A549 (cell line): Measurements from ENCODE around the gene CHPF. TPM values are rescaled to one million over a fixed set of nuclear protein-coding genes. Genes with fewer than 3 reads are reported as not detected.

Experiments
- ATAC-seq, 2 experiments: fragments of 200-7000 bp in 1 of 2; fragments of >200 bp in 1 of 2; cut with Nextera tagmentation in 1 of 2; cut with Tn5 transposase in 1 of 2; 3 replicates each; pipeline versions ENCODE4 v1.8.0 to v1.9.1; 2018 to 2020; ENCODE audit warnings: mild to moderate bottlenecking in 1 of 2, moderate library complexity in 1 of 2
- CTCF ChIA-PET: fragments of 300-600 bp; sonication (Branson Sonifier 250); formaldehyde crosslinking; extraction: SDS; loops from one replicate; lab custom pipeline; 2021; ENCODE audit warnings: antibody characterized with exemption, inconsistent platforms; lab: Yijun Ruan, JAX
- POLR2A ChIA-PET: fragments of 350-600 bp; formaldehyde crosslinking; extraction: SDS; loops from one replicate; lab custom pipeline; 2021; ENCODE audit warnings: antibody characterized with exemption, inconsistent platforms; lab: Yijun Ruan, JAX
- DNase-seq, 2 experiments: peaks; one replicate each; pipeline versions ENCODE4 v3.0.0 to v3.0.0-alpha.2; 2011 to 2016; ENCODE audit warnings: low read depth in 1 of 2, low spot score in 1 of 2
- FAIRE-seq: peaks from 2 replicates; lab custom pipeline; 2011; peaks lifted over from hg19 to GRCh38; lab: Jason Lieb, UNC
- H3K27ac ChIP-seq, 2 experiments: fragments of >200 bp; sonication (Bioruptor Twin); formaldehyde crosslinking; 3 replicates each; pipeline ENCODE4 v1.5.1; 2016 to 2017
- H3K4me1 ChIP-seq: fragments of >200 bp; sonication (Bioruptor Twin); formaldehyde crosslinking; 3 replicates; pipeline ENCODE4 v1.6.1; 2016
- H3K4me2 ChIP-seq: fragments of >200 bp; sonication (Bioruptor Twin); formaldehyde crosslinking; 3 replicates; pipeline ENCODE4 v1.6.1; 2016
- H3K4me3 ChIP-seq: fragments of >200 bp; sonication (Bioruptor Twin); formaldehyde crosslinking; 3 replicates; pipeline ENCODE4 v1.5.1; 2016
- H3K9me3 ChIP-seq: fragments of >200 bp; sonication (Bioruptor Twin); formaldehyde crosslinking; 3 replicates; pipeline ENCODE4 v1.6.1; 2016
- ATOH8 ChIP-seq: fragments of 250-450 bp; sonication (Bioruptor Pico); IDR thresholded peaks from 2 replicates; pipeline ENCODE4 v1.5.0; 2020; ENCODE audit warnings: low read depth, mild to moderate bottlenecking, moderate library complexity
- BHLHE40 ChIP-seq: IDR thresholded peaks from 2 replicates; pipeline ENCODE4 v1.6.1; 2012; ENCODE audit warnings: low read depth, low read length, inconsistent platforms
- CBX2 ChIP-seq: fragments of 200-600 bp; sonication (generic); IDR thresholded peaks from 2 replicates; pipeline ENCODE4 v1.6.1; 2016; ENCODE audit warnings: low read depth, mild to moderate bottlenecking, borderline replicate concordance
- CEBPB ChIP-seq, 2 experiments: fragments of >200 bp in 1 of 2; sonication (Bioruptor Twin) in 1 of 2; formaldehyde crosslinking in 1 of 2; IDR thresholded peaks; 2 replicates each; pipeline ENCODE4 v1.6.1; 2012 to 2016
- CHD2 ChIP-seq: fragments of 150-350 bp; IDR thresholded peaks from 2 replicates; pipeline ENCODE4 v1.6.1; 2014; ENCODE audit warnings: low read length; ENCODE audit not compliant: partially characterized antibody
- CHD4 ChIP-seq: fragments of 200-600 bp; sonication (generic); IDR thresholded peaks from 2 replicates; pipeline ENCODE4 v1.6.1; 2016; ENCODE audit warnings: antibody characterized with exemption, mild to moderate bottlenecking, borderline replicate concordance
- EHF ChIP-seq: fragments of 250-450 bp; sonication (Bioruptor Pico); IDR thresholded peaks from 2 replicates; pipeline ENCODE4 v1.5.0; 2020; ENCODE audit warnings: mild to moderate bottlenecking
- EHMT2 ChIP-seq: fragments of 200-600 bp; sonication (generic); IDR thresholded peaks from 2 replicates; pipeline ENCODE4 v1.6.1; 2016; ENCODE audit warnings: antibody characterized with exemption, low read depth, mild to moderate bottlenecking, moderate library complexity
- ESRRA ChIP-seq: fragments of 150-350 bp; IDR thresholded peaks from 2 replicates; pipeline ENCODE4 v1.6.1; 2014; ENCODE audit warnings: mild to moderate bottlenecking, low read length, borderline replicate concordance
- FOSL2 ChIP-seq, 2 experiments: fragments of 450-650 bp in 1 of 2; fragments of >200 bp in 1 of 2; sonication (Bioruptor Twin) in 1 of 2; formaldehyde crosslinking; IDR thresholded peaks; 2 replicates each; pipeline versions ENCODE4 v1.5.0 to v1.6.1; 2016 to 2020; ENCODE audit warnings: mild to moderate bottlenecking in 1 of 2, moderate library complexity in 1 of 2
- FOXS1 ChIP-seq: fragments of 250-450 bp; sonication (Bioruptor Pico); IDR thresholded peaks from 2 replicates; pipeline ENCODE4 v1.5.0; 2020; ENCODE audit warnings: mild to moderate bottlenecking, moderate library complexity
- HDAC2 ChIP-seq: fragments of 200-600 bp; sonication (generic); IDR thresholded peaks from 2 replicates; pipeline ENCODE4 v1.6.1; 2016
- HEYL ChIP-seq: fragments of 250-450 bp; sonication (Bioruptor Pico); IDR thresholded peaks from 2 replicates; pipeline ENCODE4 v1.8.0; 2021; ENCODE audit warnings: mild to moderate bottlenecking, moderate library complexity
- HOXA7 ChIP-seq: fragments of 250-450 bp; sonication (Bioruptor Pico); IDR thresholded peaks from 2 replicates; pipeline ENCODE4 v1.5.0; 2020; ENCODE audit warnings: mild to moderate bottlenecking, moderate library complexity
- HOXB13 ChIP-seq: fragments of 250-450 bp; sonication (Bioruptor Pico); IDR thresholded peaks from 2 replicates; pipeline ENCODE4 v1.5.0; 2020; ENCODE audit warnings: low read depth, mild to moderate bottlenecking, moderate library complexity
- HOXB5 ChIP-seq: fragments of 250-450 bp; sonication (Bioruptor Pico); IDR thresholded peaks from 2 replicates; pipeline ENCODE4 v1.5.0; 2020; ENCODE audit warnings: mild to moderate bottlenecking, moderate library complexity
- JUN ChIP-seq, 2 experiments: fragments of >200 bp; sonication (Bioruptor Twin); formaldehyde crosslinking; IDR thresholded peaks; 2 replicates in 1 of 2; 3 replicates in 1 of 2; pipeline ENCODE4 v1.6.1; 2016 to 2017
- MAZ ChIP-seq: fragments of 150-350 bp; IDR thresholded peaks from 2 replicates; pipeline ENCODE4 v1.6.1; 2014; ENCODE audit warnings: antibody characterized with exemption, low read depth, low read length, borderline replicate concordance
- POLR2A ChIP-seq: IDR thresholded peaks from 2 replicates; pipeline ENCODE4 v1.6.1; 2012; ENCODE audit warnings: mild to moderate bottlenecking, low read length
- RAD21 ChIP-seq, 2 experiments: fragments of >200 bp in 1 of 2; sonication (Bioruptor Twin) in 1 of 2; formaldehyde crosslinking in 1 of 2; IDR thresholded peaks in 1 of 2; conservative IDR thresholded peaks in 1 of 2; 2 replicates in 1 of 2; 3 replicates in 1 of 2; pipeline ENCODE4 v1.6.1; 2012 to 2018; ENCODE audit warnings: inconsistent platforms in 1 of 2
- RNF2 ChIP-seq: fragments of 200-600 bp; sonication (generic); IDR thresholded peaks from 2 replicates; pipeline ENCODE4 v1.6.1; 2016; ENCODE audit warnings: low read depth, mild to moderate bottlenecking, antibody characterized with exemption, moderate library complexity, borderline replicate concordance
- SMC3 ChIP-seq: fragments of >200 bp; sonication (Bioruptor Twin); formaldehyde crosslinking; IDR thresholded peaks from 3 replicates; pipeline ENCODE4 v1.6.1; 2018; ENCODE audit warnings: inconsistent platforms
- SREBF2 ChIP-seq: fragments of 450-650 bp; IDR thresholded peaks from 2 replicates; pipeline ENCODE4 v1.6.1; 2014; ENCODE audit warnings: mild to moderate bottlenecking, moderate library complexity
- ZC3H11A ChIP-seq: fragments of 450-650 bp; IDR thresholded peaks from 2 replicates; pipeline ENCODE4 v1.6.1; 2014; ENCODE audit warnings: antibody characterized with exemption, mild to moderate bottlenecking
- ZNF302 ChIP-seq: fragments of 250-450 bp; sonication (Bioruptor Pico); IDR thresholded peaks from 2 replicates; pipeline ENCODE4 v1.9.0; 2021; ENCODE audit warnings: inconsistent platforms, mild to moderate bottlenecking, moderate library complexity
- WGBS: methylation state at CpG from one replicate; pipeline ENCODE4 v1.1.6; 2017; ENCODE audit errors: missing lambda C conversion rate; 5-methylcytosine and 5-hydroxymethylcytosine counted together
- polyA plus RNA-seq, 4 experiments: library from polyadenylated mRNA; depleted of rRNA in 3 of 4; stranded (reverse); fragments of >200 nt; fragmentation: RNase III in 1 of 4; extraction: RNeasy Plus Mini Kit Qiagen cat#74134 plus additional on column Dnase treatment in 1 of 4; gene quantifications; 2 replicates in 3 of 4; 3 replicates in 1 of 4; pipeline ENCODE4 v1.2.3, GENCODE V29; 2011 to 2017
- TF ChIP-seq, protein P1 (sequence below): fragments of 450-650 bp; IDR thresholded peaks from 2 replicates; pipeline ENCODE4 v1.6.1; 2014; ENCODE audit warnings: antibody characterized with exemption
- TF ChIP-seq, protein P2 (sequence below): IDR thresholded peaks from 2 replicates; pipeline ENCODE4 v1.6.1; 2012
- TF ChIP-seq, protein P3 (sequence below): fragments of 150-350 bp; IDR thresholded peaks from 2 replicates; pipeline ENCODE4 v1.6.1; 2014; ENCODE audit warnings: low read depth, mild to moderate bottlenecking, low read length
- TF ChIP-seq, protein P4 (sequence below): fragments of >200 bp; sonication (Bioruptor Twin); formaldehyde crosslinking; IDR thresholded peaks from 2 replicates; pipeline ENCODE4 v1.6.1; 2016

CHPF gene
- polyA plus RNA-seq, 2 of the 4 experiments (the other 2 are of a cell fraction): 9.0 to 14.8 TPM

GRCh38 chr2:219501849-219502248 is 41.8 kb downstream of the CHPF start:
- CTCF ChIA-PET: interaction anchor here (79.1 to 89.4 kb wide), 2 partner anchors 4 to 32 kb away, joined by 3291 read pairs; partner anchors contain the start of genes ASIC4, CHPF, GMPPA and SPEG
- Histone ChIP-seq H3K27ac (no peak overlapping the region), H3K4me1 (peaks cover 15% of the 10 kb centered on the region; the same call in 2 of the 3 replicates), H3K9me3 (no peaks in the 10 kb centered on the region), H3K4me2 (no peak overlapping the region), H3K4me3 (no peak overlapping the region)
- no peak for ATAC-seq
- POLR2A ChIA-PET: no interaction called here
- DNase-seq: no peak
- FAIRE-seq: no peak
- 93% methylated on average over 14 of the region's 14 CpGs for WGBS
- TF ChIP-seq SMC3 (no peak), HOXB13 (CRISPR knock-in tag) (no peak), HEYL (CRISPR knock-in tag) (no peak), MAZ (no peak), ZNF302 (CRISPR knock-in tag) (no peak), BHLHE40 (no peak), EHF (CRISPR knock-in tag) (no peak), RNF2 (no peak), ATOH8 (no peak), HOXA7 (no peak), CHD2 (no peak), FOXS1 (CRISPR knock-in tag) (no peak), ZC3H11A (no peak)
- TF ChIP-seq, protein P1, sequence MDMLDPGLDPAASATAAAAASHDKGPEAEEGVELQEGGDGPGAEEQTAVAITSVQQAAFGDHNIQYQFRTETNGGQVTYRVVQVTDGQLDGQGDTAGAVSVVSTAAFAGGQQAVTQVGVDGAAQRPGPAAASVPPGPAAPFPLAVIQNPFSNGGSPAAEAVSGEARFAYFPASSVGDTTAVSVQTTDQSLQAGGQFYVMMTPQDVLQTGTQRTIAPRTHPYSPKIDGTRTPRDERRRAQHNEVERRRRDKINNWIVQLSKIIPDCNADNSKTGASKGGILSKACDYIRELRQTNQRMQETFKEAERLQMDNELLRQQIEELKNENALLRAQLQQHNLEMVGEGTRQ: no peak

DNA sequence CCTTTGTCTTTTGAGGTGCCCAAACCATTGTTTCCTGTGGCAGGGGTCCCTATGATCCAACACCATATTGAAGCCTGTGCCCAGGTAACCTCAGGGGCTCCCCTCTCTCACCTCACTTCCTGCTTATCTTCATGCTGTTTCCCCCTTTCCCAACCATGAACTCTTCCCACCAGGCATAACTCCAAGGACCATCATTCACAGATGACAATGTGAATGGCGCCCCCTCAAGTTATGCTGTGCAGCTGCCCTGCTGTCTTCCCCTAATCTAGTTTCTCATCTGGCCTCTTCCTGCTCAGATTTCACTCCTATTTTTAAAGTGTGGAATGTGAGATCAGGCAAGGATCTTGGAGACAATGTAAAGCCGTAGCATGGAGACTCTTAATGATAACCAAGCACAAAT is 43.5 kb downstream of the CHPF start:
- ChIA-PET CTCF (interaction anchor here (1.1 to 89.4 kb wide), 4 partner anchors 6 to 100 kb away, joined by 3 to 3291 read pairs (median 1650); partner anchors contain the start of genes ASIC4, CHPF, GMPPA and SPEG), POLR2A (interaction anchor here (1.1 kb wide), 1 partner anchor 10 kb away, joined by 8 read pairs; no protein-coding TSS in a partner anchor)
- no peak for ATAC-seq
- whole genome bisulfite sequencing: 91% methylated on average over 2 of the region's 2 CpGs
- Histone ChIP-seq H3K4me2 (peak overlapping the region; percentile 83), H3K4me3 (no peak overlapping the region), H3K4me1 (peaks cover 22% of the 10 kb centered on the region; the same call in 2 of the 3 replicates), H3K27ac (no peak overlapping the region), H3K9me3 (no peaks in the 10 kb centered on the region)
- peak in 1 of 2 experiments; percentile 30 for DNase-seq
- TF ChIP-seq ATOH8 (no peak), RAD21 (conservative IDR thresholded peaks at IDR 0.05 in 1 of 2, IDR thresholded peaks at IDR 0.05 in 1 of 2) (peak in 1 of 2 experiments; percentile 14; a peak in 1 of 5 replicates), JUN (IDR thresholded peaks at IDR 0.05) (no peak), HOXB5 (no peak), CEBPB (IDR thresholded peaks at IDR 0.05) (no peak)
- FAIRE-seq: no peak

- ATAC-seq: no peak
Observed at GRCh38 chr2:219499555-219499954, 44.1 kb downstream of the CHPF start.

More at GRCh38 chr2:219499555-219499954, 44.1 kb downstream of the CHPF start:
- FAIRE-seq: no peak
- no peak for TF ChIP-seq CHD4
- TF ChIP-seq CBX2: no peak
- no peak for TF ChIP-seq FOSL2 (IDR thresholded peaks at IDR 0.05)
- TF ChIP-seq FOSL2 (CRISPR knock-in tag; IDR thresholded peaks at IDR 0.05): no peak
- TF ChIP-seq HDAC2: no peak
- no peak for TF ChIP-seq POLR2A
- TF ChIP-seq JUN (IDR thresholded peaks at IDR 0.05): no peak
- no peak for TF ChIP-seq EHMT2
- TF ChIP-seq, protein P2, sequence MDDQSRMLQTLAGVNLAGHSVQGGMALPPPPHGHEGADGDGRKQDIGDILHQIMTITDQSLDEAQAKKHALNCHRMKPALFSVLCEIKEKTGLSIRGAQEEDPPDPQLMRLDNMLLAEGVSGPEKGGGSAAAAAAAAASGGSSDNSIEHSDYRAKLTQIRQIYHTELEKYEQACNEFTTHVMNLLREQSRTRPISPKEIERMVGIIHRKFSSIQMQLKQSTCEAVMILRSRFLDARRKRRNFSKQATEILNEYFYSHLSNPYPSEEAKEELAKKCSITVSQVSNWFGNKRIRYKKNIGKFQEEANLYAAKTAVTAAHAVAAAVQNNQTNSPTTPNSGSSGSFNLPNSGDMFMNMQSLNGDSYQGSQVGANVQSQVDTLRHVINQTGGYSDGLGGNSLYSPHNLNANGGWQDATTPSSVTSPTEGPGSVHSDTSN: no peak
- TF ChIP-seq, protein P3, sequence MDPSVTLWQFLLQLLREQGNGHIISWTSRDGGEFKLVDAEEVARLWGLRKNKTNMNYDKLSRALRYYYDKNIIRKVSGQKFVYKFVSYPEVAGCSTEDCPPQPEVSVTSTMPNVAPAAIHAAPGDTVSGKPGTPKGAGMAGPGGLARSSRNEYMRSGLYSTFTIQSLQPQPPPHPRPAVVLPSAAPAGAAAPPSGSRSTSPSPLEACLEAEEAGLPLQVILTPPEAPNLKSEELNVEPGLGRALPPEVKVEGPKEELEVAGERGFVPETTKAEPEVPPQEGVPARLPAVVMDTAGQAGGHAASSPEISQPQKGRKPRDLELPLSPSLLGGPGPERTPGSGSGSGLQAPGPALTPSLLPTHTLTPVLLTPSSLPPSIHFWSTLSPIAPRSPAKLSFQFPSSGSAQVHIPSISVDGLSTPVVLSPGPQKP: no peak
- TF ChIP-seq ESRRA: no peak
- TF ChIP-seq, protein P4, sequence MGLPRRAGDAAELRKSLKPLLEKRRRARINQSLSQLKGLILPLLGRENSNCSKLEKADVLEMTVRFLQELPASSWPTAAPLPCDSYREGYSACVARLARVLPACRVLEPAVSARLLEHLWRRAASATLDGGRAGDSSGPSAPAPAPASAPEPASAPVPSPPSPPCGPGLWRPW: no peak
- no peak for TF ChIP-seq FOXS1 (CRISPR knock-in tag)
- TF ChIP-seq CEBPB (IDR thresholded peaks at IDR 0.05): no peak
- no peak for TF ChIP-seq SREBF2
- WGBS: 37% methylated on average over 1 of the region's 1 CpG
- Histone ChIP-seq H3K4me2 (peak overlapping the region; percentile 83), H3K27ac (peak overlapping the region; percentile 84 to 91), H3K9me3 (no peaks in the 10 kb centered on the region), H3K4me1 (peaks cover 22% of the 10 kb centered on the region; the same call in 2 of the 3 replicates), H3K4me3 (peak overlapping the region; percentile 75)
- POLR2A ChIA-PET: interaction anchor here (1.1 to 2.0 kb wide), 2 partner anchors 10 to 99 kb away, joined by 8 to 10 read pairs; partner anchors contain the start of gene STK11IP
- CTCF ChIA-PET: interaction anchor here (1.1 to 89.4 kb wide), 4 partner anchors 7 to 99 kb away, joined by 3 to 3291 read pairs (median 1650); partner anchors contain the start of genes ASIC4, CHPF, GMPPA and SPEG
- no peak for DNase-seq
